ENCODE measurements around the gene PATL2. TPM values are rescaled to one million over a fixed set of nuclear protein-coding genes. Genes with fewer than 3 reads are reported as not detected.

Gene PATL2
- total and polyA plus RNA-seq, 2 donors (not counting 1 experiment from before 2014, with no cell fraction given), result 58.9 to 89.4 TPM

- H3K27ac Mint-ChIP-seq, result peak overlapping the region; percentile 100
Observed at GRCh38 chr15:44713006-44713966, 2.2 kb upstream of the PATL2 start.

More at GRCh38 chr15:44713006-44713966, 2.2 kb upstream of the PATL2 start:
- no CpG with 5 or more reads among the region's 5 CpGs for WGBS (ENCODE audit: insufficient coverage)
- ChIA-PET CTCF (interaction anchor here (0.6 to 15.6 kb wide), 9 partner anchors 9 to 124 kb away, joined by 3 to 529 read pairs (median 23); partner anchors contain the start of genes SPG11 and TRIM69), POLR2A (interaction anchor here (0.5 to 34.6 kb wide), 9 partner anchors 16 to 930 kb away, joined by 3 to 819 read pairs (median 9); partner anchors contain the start of genes SPG11 and TRIM69)
- H3K4me2 ChIP-seq (replicated peaks; ENCODE audit: low read depth, low read length, poor library complexity, severe bottlenecking), result peak overlapping the region; percentile 76
- Mint-ChIP-seq H3K4me3 (peak overlapping the region; percentile 99), H3K9me3 (ENCODE audit: insufficient read depth) (no peaks in the 10 kb centered on the region), H3K4me1 (peaks cover 58% of the 10 kb centered on the region), H3K27me3 (no peaks in the 10 kb centered on the region)
- H4K20me1 ChIP-seq (ENCODE audit: control insufficient read depth, insufficient read depth, low read length, poor library complexity, severe bottlenecking), result peaks cover 70% of the 10 kb centered on the region
- H3K27ac ChIP-seq (ENCODE audit: low read length in 2 of 2), result peak overlapping the region; percentile 99 to 100
- peak overlapping the region; percentile 99 for H3K9ac ChIP-seq (ENCODE audit: low read length)
- H2AFZ ChIP-seq (ENCODE audit: insufficient read depth, low read depth, low read length, poor library complexity, severe bottlenecking), result no peak overlapping the region
- H3K36me3 ChIP-seq (replicated peaks in 1 of 2; ENCODE audit: control extremely low read depth in 1 of 2, control insufficient read depth in 1 of 2, extremely low read depth in 1 of 2, insufficient read depth in 2 of 2, low read length in 1 of 2), result peaks cover 10 to 65% of the 10 kb centered on the region in 2 experiments
- H3K4me1 ChIP-seq (ENCODE audit: control insufficient read depth in 2 of 2, insufficient read depth in 2 of 2, low read length in 2 of 2), result peaks cover 54% of the 10 kb centered on the region in 2 donors
- DNase-seq, result peak; percentile 58
- intact Hi-C loops (cut with micrococcal nuclease), result loop anchor here (1.0 to 5.0 kb wide), 3 partner anchors 25 to 286 kb away; partner anchors contain the start of genes CTDSPL2 and EIF3J
- H3K9me3 ChIP-seq (ENCODE audit: control extremely low read depth in 1 of 3, control insufficient read depth in 2 of 3, insufficient read depth in 1 of 3, low read length in 2 of 3), result no peaks in the 10 kb centered on the region
- H3K27me3 ChIP-seq (replicated peaks in 1 of 4; ENCODE audit: control extremely low read depth in 1 of 4, control insufficient read depth in 3 of 4, insufficient read depth in 4 of 4, low read length in 3 of 4), result no peaks in the 10 kb centered on the region
- H3K79me2 ChIP-seq (ENCODE audit: control insufficient read depth, insufficient read depth, low read length), result peaks cover 94% of the 10 kb centered on the region
- TF ChIP-seq EZH2 (IDR thresholded peaks at IDR 0.05; ENCODE audit: borderline replicate concordance, insufficient read depth, low read depth, low read length, poor library complexity, severe bottlenecking), result no peak
- TF ChIP-seq, protein P1, sequence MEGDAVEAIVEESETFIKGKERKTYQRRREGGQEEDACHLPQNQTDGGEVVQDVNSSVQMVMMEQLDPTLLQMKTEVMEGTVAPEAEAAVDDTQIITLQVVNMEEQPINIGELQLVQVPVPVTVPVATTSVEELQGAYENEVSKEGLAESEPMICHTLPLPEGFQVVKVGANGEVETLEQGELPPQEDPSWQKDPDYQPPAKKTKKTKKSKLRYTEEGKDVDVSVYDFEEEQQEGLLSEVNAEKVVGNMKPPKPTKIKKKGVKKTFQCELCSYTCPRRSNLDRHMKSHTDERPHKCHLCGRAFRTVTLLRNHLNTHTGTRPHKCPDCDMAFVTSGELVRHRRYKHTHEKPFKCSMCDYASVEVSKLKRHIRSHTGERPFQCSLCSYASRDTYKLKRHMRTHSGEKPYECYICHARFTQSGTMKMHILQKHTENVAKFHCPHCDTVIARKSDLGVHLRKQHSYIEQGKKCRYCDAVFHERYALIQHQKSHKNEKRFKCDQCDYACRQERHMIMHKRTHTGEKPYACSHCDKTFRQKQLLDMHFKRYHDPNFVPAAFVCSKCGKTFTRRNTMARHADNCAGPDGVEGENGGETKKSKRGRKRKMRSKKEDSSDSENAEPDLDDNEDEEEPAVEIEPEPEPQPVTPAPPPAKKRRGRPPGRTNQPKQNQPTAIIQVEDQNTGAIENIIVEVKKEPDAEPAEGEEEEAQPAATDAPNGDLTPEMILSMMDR (IDR thresholded peaks at IDR 0.05), result peak; percentile 31
- ATAC-seq (ENCODE audit: low read depth), result no peak
- peak overlapping the region; percentile 90 to 100 (median 100) for H3K4me3 ChIP-seq (ENCODE audit: control extremely low read depth in 1 of 5, extremely low read depth in 1 of 5, insufficient read depth in 1 of 5, low read depth in 2 of 5, low read length in 4 of 5)

All from B cell (primary cell).